GM19395 (cell line): ENCODE data around the gene KNCN.

Experiments
- ATAC-seq: cut with Tn5 transposase; IDR thresholded peaks from one replicate; pipeline ENCODE4 v1.9.1; 2021; ENCODE audit warnings: mild to moderate bottlenecking, moderate library complexity; ENCODE audit not compliant: unreplicated experiment

KNCN gene

DNA sequence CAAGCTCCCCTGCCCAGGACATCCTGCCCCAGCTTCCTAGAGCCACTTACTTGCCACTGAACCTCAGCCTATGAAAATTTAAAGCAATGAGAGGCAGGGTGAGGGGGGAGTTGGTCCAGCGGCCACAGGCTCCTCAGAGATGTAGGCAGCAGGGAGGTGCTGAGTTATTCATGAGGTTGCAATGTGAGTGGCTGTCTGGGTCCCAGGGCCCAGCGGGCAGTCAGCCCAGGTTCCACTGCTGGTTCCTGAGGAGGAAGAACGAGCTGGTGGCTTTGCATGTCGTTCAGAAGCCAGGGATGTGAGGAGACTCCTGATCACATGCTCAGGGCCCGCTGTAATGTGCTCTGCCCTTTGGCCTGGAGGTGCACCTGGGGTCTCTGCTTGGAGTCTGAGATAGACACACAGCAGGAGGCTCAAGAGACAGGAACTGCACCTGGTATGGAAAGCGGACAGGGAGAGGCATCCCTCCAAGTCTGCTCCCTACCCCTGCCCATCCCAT is at the start of gene KNCN:
TSS of gene KNCN (minus strand) at position 51 of the 499 bp plus-strand sequence. CDS start 432 bp downstream, outside the sequence.
- ATAC-seq, result no peak

DNA sequence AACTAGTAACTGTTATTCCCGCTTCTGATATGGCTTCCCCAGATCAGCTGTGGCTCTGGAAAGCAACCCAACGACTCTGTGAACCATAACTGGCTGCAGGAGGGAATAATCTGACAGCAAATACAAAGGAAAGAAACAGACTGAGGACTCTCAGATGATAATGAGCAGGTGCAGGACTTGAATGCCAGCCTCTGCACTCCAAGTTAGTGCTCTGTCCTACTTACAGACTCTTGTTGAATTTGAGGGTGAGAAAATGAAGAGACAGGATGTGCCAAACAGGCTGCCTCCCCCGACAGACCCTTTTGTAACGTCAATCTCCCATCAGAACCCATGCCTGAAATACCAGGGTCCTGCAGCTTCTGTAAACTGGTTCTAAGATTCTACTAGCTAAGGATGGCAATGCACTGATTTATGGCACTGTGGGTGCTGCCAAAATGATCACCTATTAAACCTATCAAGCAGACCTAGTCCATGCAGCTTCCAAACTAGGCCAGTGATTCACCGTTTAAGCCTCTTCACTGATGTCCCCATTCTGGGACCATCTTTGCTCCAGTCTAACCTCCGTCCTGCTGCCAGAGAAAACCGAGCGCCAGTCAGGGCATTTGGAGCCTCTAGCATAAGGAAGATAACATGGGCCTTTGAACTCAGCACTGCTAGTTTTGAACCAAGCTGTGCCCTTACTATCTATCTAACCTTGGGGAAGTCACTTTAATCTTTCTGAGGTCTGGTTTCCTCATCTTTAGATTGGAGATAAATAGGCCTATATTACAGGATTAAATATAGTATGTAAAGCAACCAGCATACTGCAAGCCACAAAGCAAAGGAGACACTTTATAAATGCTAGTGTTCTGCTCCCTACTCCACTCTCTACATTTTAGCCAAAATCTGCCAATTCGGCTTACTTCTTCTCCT is 47.9 kb upstream of the KNCN start:
- no peak for ATAC-seq

DNA sequence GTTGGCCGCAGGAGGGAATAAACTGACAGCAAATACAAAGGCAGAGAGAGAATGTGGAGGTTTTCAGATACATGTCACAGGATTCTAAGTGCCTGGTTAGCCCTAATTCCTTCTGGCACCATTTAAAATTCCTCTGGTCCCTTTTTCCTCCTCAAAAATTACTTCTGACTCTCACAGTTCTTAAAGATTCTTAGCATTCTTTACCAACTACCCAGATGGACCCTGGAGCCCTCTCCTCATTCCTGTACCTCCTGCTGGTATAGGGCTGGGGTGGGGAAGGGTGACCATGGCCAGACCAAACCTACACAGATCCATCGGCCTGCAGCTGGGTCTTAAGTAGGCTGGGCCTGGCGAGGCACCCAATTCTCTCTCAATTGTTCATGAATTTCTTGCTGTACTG is 45.4 kb upstream of the KNCN start:
- ATAC-seq, result no peak

DNA sequence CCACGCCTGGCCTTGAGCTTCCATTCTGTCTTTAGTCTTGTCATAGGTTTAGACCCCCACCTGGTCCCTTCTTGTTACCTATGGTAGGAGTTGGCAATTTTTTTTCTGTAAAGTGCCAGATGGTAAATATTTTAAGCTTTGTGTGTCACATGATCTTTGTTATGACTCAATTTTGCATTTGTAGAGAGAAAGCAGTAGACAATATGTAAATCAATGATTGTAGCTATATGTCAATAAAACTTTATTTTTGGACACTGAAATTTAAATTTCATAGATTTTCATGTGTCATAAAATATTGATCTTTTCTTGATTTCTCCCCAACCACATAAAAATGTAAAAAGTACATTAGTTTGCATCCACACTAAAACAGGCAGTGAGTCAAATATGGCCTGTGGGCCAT is 44.6 kb upstream of the KNCN start:
- ATAC-seq, result no peak

DNA sequence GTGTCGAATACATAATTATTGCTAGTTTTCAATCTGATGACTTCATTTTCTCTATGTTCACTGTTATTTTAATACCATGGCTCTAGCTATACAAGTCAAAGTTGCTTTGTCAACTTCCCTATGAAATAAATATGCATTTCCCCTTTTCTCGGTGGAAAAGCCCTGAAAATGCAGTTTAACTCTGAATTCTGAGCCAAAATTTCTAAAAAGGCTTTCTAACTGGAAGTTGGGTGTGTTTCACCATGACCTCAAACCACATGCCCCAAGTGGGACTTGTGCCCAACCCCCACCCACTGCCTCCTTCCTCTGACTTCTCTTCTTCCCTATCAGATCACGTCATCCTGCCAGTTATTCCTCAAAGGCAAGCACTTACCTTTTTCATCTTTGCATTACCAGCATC is 43.7 kb upstream of the KNCN start:
- ATAC-seq, result no peak

DNA sequence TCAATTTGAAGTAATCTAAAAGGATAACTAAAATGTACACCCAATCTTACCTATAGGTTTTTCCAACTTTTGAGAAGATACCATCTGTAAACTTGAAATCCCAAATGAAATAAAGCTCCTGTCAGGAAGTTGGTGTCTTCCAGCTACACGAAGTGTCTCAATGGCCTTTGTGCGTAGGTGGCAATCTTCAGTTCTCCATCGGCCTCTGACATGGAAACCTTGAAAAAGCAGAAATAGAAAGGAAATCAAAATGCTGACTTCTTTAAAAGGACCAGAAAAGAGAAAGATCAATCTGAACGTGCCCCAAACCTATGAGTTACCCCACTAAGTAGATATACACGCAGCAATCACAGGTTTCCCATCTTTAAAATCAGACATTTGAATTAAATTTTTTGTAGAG is 42.6 kb upstream of the KNCN start:
- no peak for ATAC-seq

DNA sequence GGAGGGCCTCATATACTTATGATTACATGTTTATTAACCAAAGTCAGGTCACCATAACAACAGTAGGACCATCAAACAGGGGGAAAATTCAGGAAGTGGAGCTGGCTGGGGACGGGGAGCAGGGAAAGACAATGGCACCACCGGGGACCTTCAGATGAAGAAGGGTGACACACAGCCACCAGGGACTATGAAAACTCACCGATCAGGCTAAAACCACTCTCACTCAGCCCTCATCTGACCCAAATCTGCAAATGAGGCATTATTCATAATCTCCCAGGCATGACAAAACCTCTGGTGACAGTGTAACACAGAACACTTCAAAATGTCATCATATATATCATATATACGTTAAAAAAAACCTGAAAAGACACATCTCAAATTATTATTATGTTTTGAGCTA is 41.4 kb upstream of the KNCN start:
- no peak for ATAC-seq

DNA sequence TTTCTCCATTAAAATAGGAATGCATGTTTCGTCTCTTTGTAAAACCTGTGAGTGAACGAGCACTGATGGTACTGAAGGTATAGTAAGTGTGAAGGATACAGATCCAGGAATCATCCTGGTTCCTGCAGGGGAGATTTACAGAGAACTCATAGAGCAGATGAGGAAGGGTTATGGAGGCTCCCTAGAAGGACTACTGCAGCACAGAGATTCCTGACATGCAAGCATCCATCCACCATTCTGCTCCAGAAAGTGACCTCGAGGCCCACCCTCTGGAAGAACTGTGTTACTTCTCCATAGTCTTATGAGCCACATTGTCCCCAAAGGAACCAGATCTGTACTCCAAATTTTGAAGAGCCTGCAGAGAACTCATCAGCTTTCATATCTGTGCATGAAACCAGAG is 38.1 kb upstream of the KNCN start:
- ATAC-seq, result no peak

DNA sequence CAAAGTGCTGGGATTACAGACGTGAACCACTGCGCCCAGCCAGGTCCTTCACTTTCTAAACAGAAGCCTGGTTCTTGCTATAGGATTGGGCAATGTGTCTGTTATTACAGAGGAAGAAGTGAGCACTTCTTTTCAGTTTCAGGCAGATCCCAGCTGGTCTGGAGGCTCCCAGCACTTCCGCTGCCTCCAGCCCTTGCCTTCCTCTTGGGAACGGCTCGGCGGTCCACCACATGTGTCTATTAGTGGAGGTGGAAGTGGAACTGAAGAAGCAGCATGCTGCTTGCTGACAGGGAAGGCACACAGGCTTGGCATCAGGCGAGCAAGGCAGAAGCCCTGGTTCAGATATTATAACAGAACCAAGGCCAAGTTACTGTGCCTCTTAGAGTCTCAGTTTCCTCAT is 35.6 kb upstream of the KNCN start:
- no peak for ATAC-seq

DNA sequence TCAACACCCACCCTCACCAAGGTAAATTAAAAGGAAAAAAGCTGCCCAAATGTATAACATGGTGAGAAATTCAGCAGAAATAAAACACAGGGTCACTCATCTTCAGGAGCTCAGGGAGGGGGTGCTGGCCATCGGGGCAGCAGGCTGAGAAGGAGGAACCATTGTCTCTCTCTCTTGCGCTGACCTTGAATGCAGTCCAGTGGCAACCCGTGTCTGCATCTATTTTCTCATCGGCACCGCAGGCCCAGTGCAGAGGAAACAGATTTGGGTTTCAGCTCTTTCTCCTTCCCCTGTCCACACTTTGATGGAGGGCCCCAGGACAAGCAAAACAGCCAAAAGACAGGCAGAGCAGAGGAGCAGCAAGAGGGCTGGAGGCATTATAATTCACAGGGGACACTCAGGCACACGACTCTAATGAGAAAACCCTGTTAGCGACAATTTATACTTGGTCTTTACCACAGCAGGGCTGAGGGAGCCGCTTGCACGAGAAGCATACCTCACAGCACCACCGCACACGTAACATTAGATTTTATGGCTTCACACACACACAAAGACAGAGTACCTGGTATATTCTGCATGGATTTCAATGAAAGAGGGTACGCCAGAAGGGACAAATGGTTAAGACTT is 34.0 kb upstream of the KNCN start:
- no peak for ATAC-seq

DNA sequence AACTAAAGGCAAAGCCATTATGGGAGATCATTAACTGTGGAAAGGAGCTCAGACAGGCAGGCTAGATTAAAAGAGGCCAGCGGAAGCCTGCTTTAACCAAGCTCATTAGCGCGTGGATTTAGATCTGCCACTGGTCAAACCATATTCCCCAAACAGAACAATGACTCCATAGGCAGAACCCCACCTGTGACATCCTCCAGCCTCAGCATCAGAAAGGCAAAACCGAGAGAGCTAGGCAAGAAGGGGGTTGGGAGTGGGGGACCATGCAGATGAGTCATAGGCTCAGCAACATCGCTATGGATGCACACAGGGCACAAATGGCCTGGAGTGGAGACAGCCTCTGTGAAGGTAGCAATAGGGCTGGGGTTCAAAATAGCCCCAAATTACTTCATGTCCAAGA is 32.0 kb upstream of the KNCN start:
- ATAC-seq, result no peak

DNA sequence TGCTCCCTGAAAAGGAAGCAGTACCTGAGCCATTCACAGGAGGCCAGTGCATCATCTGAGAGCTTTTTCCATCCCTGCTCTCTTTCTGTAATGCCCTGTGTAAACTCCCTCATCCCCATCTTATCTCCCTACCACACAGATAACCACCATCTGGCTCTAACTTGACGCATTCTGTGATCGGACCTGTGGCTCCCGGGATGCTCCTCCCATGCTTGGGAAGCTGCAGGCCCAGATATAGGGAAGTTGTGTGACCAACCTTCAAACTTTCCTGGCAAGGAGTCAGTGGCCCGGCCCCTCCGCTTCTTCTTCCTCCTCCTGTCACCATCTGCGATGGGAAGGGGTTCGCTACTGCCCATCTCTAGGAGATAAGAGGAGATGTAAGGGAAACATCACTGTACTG is 31.5 kb upstream of the KNCN start:
- no peak for ATAC-seq

DNA sequence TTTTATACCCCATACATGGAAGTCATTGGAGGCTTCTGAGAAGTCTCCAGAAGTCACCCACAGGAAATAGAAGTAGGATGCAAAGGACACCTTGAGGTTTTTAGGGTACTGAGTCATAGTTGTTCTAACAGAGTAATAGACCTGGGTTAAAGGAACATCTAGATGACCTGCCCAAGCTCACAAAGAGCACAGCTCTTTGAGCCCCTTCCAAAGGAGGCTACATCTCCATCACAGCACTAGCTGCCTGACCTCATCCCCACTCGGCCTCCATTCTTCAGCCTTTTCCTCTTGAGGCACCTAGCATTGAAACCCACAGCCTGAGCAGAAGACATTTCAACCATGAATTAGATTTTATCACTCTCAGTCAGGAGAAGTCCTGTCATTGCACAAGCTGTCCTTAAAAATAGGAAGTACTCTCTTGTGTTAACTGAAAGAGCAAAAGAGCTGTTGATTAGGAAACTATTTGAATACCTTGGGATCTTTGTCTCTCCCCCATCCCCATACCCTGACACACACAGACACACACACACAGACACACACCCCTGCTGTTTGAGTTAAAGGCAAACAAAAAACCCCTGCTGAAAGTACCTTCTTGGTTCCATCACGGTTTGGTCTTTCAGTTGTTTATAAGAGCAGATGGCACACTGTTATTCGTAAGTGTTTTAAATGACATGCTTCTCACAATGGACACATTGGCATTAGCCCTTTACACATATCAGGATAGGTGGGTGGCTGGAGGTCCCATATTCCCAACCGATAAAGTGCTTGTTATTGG is 30.4 kb upstream of the KNCN start:
- ATAC-seq, result no peak

DNA sequence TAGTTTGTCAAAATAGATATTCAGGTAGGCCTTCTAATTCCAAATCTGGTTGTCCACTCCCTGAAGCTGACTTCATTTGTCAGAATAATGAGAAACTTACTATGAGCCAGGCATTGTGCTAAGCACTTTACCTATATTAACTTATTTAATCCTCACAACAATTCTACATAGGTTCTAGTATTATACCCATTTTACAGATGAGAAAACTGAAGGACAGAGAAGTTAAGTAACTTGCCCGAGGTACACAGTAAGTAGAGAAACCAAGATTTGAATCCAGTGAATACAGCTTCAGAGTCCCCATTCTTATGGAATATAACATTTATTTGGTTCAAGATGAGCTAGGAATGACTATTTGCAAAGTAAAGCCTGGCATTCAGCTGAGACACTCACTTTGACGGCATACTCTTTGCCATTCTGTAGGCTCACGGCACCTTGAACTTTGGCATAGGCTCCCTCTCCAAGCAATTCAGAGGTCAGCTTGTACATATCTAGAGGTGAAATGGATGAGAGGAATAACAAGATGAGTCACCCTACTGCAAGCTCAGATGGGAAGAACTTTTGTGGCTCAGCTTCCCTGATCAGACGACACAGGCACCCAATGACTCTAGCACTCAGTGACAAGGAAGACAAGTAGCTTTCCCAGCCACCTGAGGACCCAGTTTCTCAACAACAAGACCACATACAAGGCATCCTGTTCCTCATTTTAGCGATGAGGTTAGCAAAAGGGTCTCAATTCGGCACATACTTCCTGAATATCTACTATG is 28.9 kb upstream of the KNCN start:
- no peak for ATAC-seq

DNA sequence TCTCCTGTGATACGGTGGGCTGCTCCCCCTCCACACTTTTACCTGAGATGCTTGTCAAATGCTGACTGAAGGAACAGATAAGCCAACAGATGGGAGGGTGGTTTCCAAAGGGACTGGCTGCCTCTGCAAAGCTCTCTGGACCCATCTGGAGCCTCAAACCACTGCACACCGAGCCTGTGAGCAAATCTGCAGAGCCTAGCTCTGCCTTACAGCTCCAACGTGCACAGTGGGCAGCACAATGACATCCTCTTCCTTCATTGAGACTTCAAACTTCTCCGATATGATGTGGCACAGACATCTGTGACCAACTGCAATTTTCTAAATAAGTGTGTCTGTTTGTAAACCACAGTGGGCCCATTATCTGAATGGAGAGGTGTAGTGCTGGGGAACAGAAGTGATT is 26.2 kb upstream of the KNCN start:
- no peak for ATAC-seq

DNA sequence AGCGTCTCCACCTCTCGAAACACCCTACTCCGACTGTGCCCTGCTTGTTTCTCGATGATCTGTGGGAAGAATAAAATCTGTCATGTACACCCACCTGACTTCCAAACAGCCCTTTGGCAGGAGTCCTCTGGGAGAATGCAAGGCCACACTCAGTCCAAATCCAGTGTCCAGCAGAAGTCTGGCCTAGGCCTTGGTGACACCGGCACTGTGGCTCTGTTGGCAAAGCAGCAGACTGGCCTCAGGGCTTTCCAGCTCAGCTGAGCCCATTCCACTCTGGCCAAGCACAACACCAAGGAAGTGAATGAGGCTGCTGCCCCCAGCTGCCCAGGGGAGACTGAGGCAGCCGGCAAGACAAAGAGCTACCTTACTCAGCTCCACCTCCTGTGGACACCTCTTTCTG is 25.1 kb upstream of the KNCN start:
- no peak for ATAC-seq

DNA sequence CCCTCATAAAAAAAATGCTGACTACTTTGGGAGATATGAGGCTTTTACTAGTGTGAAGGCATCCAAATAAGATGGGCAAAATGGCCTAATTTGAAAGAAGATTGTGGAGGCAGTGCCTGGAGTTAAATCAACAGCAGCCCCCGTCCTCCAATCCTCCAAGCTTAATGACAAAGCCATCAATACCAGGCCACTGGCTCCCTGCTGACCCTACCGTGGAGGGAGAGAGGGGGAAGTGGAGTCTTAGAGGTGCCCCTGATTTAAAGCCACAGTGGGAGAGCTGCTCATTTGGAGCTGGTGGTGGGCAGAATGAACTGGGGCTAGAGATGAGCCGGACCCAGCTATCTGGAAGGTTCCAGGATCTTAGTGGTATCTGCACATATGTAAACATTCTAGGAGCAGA is 24.3 kb upstream of the KNCN start:
- ATAC-seq, result no peak

DNA sequence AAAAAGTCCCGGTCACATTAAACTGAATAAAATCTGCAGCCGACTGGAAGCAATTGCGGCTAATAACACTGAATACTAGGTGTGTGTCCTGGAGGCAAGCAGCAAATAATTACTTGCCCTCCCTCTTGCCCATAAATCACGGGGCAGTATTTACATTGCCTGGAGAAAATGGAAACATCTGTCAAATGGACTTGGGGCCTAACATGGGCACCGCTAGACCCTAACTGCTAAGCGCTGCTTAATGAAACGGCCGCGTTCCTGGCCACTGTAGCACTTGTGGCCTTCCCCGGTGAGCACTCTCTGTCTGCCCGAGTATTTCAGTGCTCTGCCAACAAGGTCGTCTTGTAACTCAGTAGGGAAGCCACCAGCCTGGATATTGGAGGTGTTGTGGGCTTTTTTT is 23.9 kb upstream of the KNCN start:
- no peak for ATAC-seq

DNA sequence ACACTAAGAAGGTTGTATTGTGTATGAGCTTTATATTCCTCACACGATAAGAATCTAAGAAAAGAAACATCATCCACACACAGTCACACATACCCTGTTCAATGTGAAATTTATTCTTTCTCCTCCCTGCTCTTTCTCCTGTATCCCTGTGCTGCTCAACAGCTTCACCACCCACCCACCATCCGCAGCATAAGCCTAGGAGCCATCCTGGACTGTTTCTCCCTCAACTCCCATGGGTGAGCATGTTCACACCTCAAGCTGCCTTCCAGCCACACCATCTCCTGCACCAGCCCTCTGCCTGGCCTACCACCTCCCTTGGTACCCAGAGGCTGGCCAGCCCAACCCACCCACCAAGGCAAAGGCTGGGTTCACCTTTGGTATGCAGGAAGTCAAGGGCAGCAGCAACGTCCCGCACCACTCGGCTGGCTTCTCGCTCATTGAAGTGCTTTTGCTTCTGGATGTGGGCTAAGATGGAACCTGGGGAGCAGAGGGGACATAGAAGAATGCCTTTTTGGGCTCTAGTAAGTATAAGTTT is 20.3 kb upstream of the KNCN start:
- no peak for ATAC-seq

DNA sequence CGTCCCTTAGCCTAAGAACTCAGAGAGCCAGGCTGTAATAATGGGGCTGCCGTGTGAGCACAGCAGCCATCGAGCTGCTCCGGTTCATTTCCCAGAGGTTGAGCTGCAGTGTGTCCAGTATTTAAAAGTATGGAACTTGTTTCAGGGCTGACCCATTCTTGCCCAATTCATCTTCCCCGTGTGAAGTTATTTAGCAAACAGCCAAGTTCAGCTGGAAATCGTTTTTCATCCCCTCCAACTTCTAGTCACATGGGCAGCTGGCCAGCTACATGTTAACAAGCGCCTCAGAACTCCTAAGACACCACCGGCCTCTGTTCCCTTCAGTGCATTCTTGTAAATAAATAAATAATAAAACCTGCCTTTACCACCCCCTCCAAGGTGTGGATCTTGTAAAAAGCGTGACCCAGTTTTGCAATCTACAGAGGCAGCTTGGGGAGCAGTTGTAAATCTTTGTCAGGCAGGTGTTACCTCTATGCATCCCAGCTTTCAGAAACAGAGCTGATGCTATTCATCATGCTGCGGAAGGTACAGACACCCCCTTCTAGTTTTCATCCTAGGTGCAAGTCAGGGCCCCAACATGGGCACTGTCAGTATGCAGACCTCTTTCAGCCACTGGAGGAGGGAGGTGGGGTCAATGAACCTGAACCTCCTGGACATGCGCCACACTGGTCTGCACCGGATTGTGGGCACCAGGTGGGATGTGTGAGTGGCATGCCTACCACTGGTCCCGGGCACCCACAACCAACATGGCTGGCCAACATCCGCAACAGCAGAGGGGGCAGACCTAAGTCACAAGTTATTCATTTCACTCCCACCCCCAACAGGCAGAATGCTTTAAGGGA is 18.7 kb upstream of the KNCN start:
- no peak for ATAC-seq
